K562 (cell line): ENCODE results near the gene THADA. TPM values are rescaled to one million over a fixed set of nuclear protein-coding genes. Genes with fewer than 3 reads are reported as not detected.
A peak's percentile ranks its signal among the peaks of the same experiment; 100 is the strongest.

Experiments used
- ARNT ChIP-seq, 2 experiments: fragments of 450-650 bp; IDR thresholded peaks; 2 replicates each; pipeline ENCODE4 v1.6.1; 2016; ENCODE audit warnings: mild to moderate bottlenecking in 1 of 2
- BCOR ChIP-seq: fragments of 450-650 bp; IDR thresholded peaks from 2 replicates; pipeline ENCODE4 v1.6.1; 2016
- BRCA1 ChIP-seq, 2 experiments: fragments of 450-650 bp in 1 of 2; sonication (generic) in 1 of 2; formaldehyde crosslinking in 1 of 2; IDR thresholded peaks; 2 replicates each; pipeline versions ENCODE4 v1.5.0 to v1.6.1; 2017 to 2020; ENCODE audit warnings: mild to moderate bottlenecking in 1 of 2, missing genetic modification reagents in 1 of 2
- CTBP1 ChIP-seq: fragments of 450-650 bp; IDR thresholded peaks from 2 replicates; pipeline ENCODE4 v1.6.1; 2016; ENCODE audit warnings: borderline replicate concordance
- GATAD2B ChIP-seq: fragments of 450-650 bp; IDR thresholded peaks from 2 replicates; pipeline ENCODE4 v1.6.1; 2017; ENCODE audit warnings: mild to moderate bottlenecking, borderline replicate concordance
- HNRNPLL ChIP-seq: fragments of 200-400 bp; formaldehyde crosslinking; IDR thresholded peaks from 2 replicates; pipeline ENCODE4 v1.6.1; 2017; ENCODE audit warnings: low read length, low read depth, mild to moderate bottlenecking; ENCODE audit not compliant: poor library complexity, severe bottlenecking
- KDM1A ChIP-seq, 2 experiments: fragments of 450-650 bp; IDR thresholded peaks; 2 replicates each; pipeline ENCODE4 v1.6.1; 2016; ENCODE audit warnings: mild to moderate bottlenecking in 2 of 2
- NELFE ChIP-seq: IDR thresholded peaks from 2 replicates; pipeline ENCODE4 v1.6.1; 2011; ENCODE audit warnings: mild to moderate bottlenecking; ENCODE audit not compliant: insufficient read depth, insufficient read length
- PCBP2 ChIP-seq: fragments of 200-400 bp; formaldehyde crosslinking; IDR thresholded peaks from 2 replicates; pipeline ENCODE4 v1.6.1; 2018; ENCODE audit warnings: low read length, low read depth, mild to moderate bottlenecking, moderate library complexity; ENCODE audit not compliant: poor library complexity, severe bottlenecking
- REST ChIP-seq, 2 experiments: fragments of 450-650 bp; formaldehyde crosslinking in 1 of 2; IDR thresholded peaks; 2 replicates each; pipeline versions ENCODE4 v1.4.0 to v1.6.1; 2014 to 2020; ENCODE audit warnings: mild to moderate bottlenecking in 2 of 2, borderline replicate concordance in 1 of 2, low read depth in 1 of 2
- SMARCA4 ChIP-seq: fragments of 450-650 bp; IDR thresholded peaks from 2 replicates; pipeline ENCODE4 v1.6.1; 2016
- VEZF1 ChIP-seq: fragments of 200-800 bp; sonication (Bioruptor generic); IDR thresholded peaks from 2 replicates; pipeline ENCODE4 v1.6.1; 2017; ENCODE audit warnings: missing genetic modification characterization, missing compliant biosample characterization
- ZMIZ1 ChIP-seq, 2 experiments: fragments of 150-350 bp in 1 of 2; IDR thresholded peaks; 2 replicates each; pipeline ENCODE4 v1.6.1; 2012 to 2016; ENCODE audit warnings: low read depth in 2 of 2, low read length in 2 of 2, mild to moderate bottlenecking in 1 of 2, moderate library complexity in 1 of 2
- ZNF311 ChIP-seq: fragments of 250-450 bp; sonication (Bioruptor Pico); IDR thresholded peaks from 2 replicates; pipeline ENCODE4 v1.4.0; 2020; ENCODE audit warnings: mild to moderate bottlenecking, moderate library complexity
- ZNF830 ChIP-seq: fragments of 250-450 bp; sonication (Bioruptor Pico); IDR thresholded peaks from 2 replicates; pipeline ENCODE4 v1.5.0; 2021; ENCODE audit warnings: mild to moderate bottlenecking
- polyA plus RNA-seq, 8 experiments: library from polyadenylated mRNA; depleted of rRNA in 4 of 8; stranded (reverse) in 5 of 8; unstranded in 3 of 8; fragments of >200 nt; fragmentation: Nextera tagmentation in 2 of 8; fragmentation: Illumina TruSeq in 1 of 8; extraction: Ambion mirVana in 2 of 8; extraction: Trizol in 1 of 8; gene quantifications; 2 replicates each; pipeline versions ENCODE4 v1.2.1 to v1.2.3, GENCODE V29; 2011 to 2014; ENCODE audit warnings: inconsistent platforms in 1 of 8, missing spikeins in 1 of 8
- total RNA-seq, 7 experiments: library from RNA; depleted of rRNA in 6 of 7; stranded (reverse); fragments of >200 nt in 6 of 7; fragmentation: Illumina TruSeq in 2 of 7; extraction: Trizol in 2 of 7; gene quantifications; 2 replicates each; pipeline versions ENCODE4 v1.2.1 to v1.2.3, GENCODE V29; 2011 to 2021; ENCODE audit warnings: low replicate concordance in 1 of 7

The THADA gene
- total and polyA plus RNA-seq, 9 of the 15 experiments (the other 6 are each of a cell fraction or from before 2014, with no cell fraction given), result 17.8 to 34.7 (median 31.9) TPM

- peak; percentile 58 for TF ChIP-seq VEZF1
- TF ChIP-seq ARNT (IDR thresholded peaks at IDR 0.05), result 0 out of 4 replicates have a peak, but pooled peaks of 1 of the 2 experiments have one; percentile 63
- TF ChIP-seq BCOR, result peak; percentile 88
- no peak for TF ChIP-seq HNRNPLL
- no peak for TF ChIP-seq NELFE
- 0 out of 2 replicates have a peak, but pooled peaks have one; percentile 26 for TF ChIP-seq REST (IDR thresholded peaks at IDR 0.05; ENCODE audit: borderline replicate concordance)
- no peak for TF ChIP-seq REST (CRISPR knock-in tag; IDR thresholded peaks at IDR 0.05; ENCODE audit: low read depth)
- no peak for TF ChIP-seq ZNF830 (CRISPR knock-in tag)
- peak; percentile 58; the same call in 1 of the 2 replicates for TF ChIP-seq ZNF311
- peak; percentile 22; the same call in 1 of the 2 replicates for TF ChIP-seq GATAD2B
- TF ChIP-seq SMARCA4, result peak; percentile 42; the same call in 1 of the 2 replicates
- no peak for TF ChIP-seq BRCA1 (IDR thresholded peaks at IDR 0.05)
- TF ChIP-seq BRCA1 (CRISPR knock-in tag; IDR thresholded peaks at IDR 0.05), result no peak
- TF ChIP-seq ZMIZ1 (IDR thresholded peaks at IDR 0.05; ENCODE audit: low read depth in 2 of 2, low read length in 2 of 2), result no peak
- peak; percentile 71 for TF ChIP-seq CTBP1
- TF ChIP-seq PCBP2, result no peak
- TF ChIP-seq KDM1A (IDR thresholded peaks at IDR 0.05), result peak; percentile 75 to 82
These were observed 411.4 kb downstream of the THADA start (continued) for GRCh38 chr2:43184339-43184895.
